Measurements from ENCODE around the gene SPSB1. TPM values are rescaled to one million over a fixed set of nuclear protein-coding genes. Genes with fewer than 3 reads are reported as not detected.

The SPSB1 gene
- polyA plus RNA-seq (2012; ENCODE audit: low read depth, missing spikeins): 0.55 TPM

DNA sequence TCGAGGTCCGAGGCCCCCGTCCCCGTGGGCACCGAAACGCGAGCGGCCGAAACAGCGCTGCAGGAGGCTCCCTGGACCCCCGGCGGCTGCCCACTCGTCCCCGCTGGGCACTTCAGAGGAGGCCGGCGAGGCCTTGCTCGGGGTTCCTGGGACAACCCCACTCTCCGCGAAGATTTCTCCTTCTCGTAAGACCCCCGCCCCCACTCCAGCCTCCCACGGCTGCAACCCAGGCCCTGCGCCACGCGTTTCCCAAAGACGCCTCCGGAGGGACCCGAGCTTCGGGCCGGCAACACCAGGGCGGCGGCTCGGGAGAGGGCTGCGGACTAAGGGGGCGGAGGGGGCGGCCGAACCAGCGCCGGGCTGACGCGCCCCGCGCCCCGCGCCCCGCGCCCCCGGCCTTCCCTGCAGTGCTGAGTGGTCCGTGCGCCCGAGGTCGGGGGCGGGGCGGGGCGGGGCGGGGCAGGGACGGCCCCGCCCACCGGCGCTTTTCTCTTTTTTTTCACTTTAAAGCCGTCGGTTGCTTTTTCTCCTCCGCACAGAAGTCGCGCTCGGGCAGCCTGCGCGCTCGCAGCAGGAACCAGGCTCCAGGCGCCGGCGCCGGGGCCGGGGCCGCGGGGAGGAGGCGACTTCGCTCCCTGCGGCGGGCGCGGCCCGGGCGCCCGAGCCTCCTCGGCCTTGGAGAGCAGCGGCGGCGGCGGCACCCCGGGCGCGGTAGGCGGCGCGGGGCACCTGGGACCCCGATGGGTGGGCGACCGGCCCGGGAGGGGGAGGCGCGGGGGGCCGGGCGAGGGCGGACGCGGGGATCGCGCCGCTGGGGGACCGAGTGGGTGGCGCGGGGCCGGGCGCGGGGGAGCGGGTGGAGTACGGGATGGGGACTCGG lies at the start of gene SPSB1:
TSS of gene SPSB1 (plus strand) at position 534 of the 880 bp plus-strand sequence. CDS start 62,998 bp downstream, outside the sequence.
- TF ChIP-seq SPI1 (IDR thresholded peaks at IDR 0.05; ENCODE audit: low read depth, low read length) (no peak), POLR2AphosphoS5 (IDR thresholded peaks at IDR 0.05; ENCODE audit: low read depth, low read length) (no peak), POU2F2 (IDR thresholded peaks at IDR 0.05; ENCODE audit: low read depth, low read length) (no peak), PAX5 (IDR thresholded peaks at IDR 0.05; ENCODE audit: insufficient read depth, low read length, severe bottlenecking) (no peak), POLR2A (IDR thresholded peaks at IDR 0.05; ENCODE audit: low read depth, low read length) (no peak), TAF1 (IDR thresholded peaks at IDR 0.05; ENCODE audit: low read depth, low read length) (no peak)
- DNase-seq (ENCODE audit: insufficient read length, low spot score) (no peak), FAIRE-seq (no peak)

DNA sequence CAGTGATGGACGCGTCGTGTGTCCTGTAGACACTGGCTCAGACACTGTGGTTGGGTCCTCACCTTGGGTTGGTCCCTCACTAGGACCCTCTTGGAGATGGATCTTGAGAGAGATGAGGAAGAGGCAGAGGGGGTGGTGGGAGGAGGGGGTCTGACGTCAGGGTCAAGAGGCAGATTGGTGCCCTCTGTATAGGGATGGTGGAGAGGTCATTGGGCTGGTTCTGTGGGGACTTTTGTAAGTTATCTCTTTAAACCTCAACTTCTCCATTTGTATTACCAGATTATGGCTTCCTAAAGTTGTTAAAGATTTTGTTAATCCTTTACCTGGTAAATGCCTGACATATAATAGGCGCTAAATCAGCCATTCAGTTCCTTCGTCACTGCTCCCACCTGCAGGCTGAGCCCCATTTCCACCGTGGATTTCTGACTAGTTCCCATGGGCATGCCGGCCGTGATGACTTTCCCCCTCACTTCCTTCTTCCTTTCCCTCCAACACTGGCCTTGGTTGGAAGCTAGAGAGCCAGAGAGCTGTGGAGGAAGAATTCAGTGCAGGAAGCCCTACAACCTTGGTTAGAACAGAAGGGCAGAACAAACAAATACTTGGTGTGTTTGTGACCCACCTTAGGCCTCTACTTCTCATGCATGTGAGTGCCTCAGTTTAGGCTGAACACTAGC lies 49.5 kb upstream of the SPSB1 start:
- no peak for FAIRE-seq

DNA sequence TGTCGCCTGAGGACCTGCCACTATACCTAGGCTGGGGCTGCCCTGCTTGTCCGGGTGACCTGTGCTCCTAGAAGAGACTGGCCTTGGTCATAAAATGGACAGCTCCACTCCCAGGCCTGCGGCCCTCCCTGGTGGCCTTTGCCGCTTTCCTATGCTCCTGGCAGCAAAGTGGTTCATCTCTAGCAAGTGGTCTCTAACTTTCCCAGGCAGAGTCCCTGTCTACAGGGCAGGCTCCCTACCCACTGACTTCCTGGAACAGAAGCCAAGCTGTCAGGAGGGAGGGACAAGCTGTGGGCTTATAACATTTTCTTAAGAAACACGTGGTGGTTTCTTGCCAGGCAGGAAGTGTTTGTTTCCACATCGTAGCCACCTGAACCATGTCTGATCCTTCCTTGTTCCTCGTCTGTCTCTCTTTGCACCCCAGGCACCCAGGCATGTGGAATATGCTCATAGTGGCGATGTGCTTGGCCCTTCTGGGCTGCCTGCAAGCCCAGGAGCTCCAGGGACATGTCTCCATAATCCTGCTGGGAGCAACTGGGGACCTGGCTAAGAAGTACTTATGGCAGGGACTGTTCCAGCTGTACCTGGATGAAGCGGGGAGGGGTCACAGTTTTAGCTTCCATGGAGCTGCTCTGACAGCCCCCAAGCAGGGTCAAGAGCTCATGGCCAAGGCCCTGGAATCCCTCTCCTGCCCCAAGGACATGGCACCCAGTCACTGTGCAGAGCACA lies 48.0 kb upstream of the SPSB1 start:
- no peak for TF ChIP-seq TAF1 (IDR thresholded peaks at IDR 0.05; ENCODE audit: low read depth, low read length)
- no peak for TF ChIP-seq POLR2A (IDR thresholded peaks at IDR 0.05; ENCODE audit: low read depth, low read length)
- TF ChIP-seq POLR2AphosphoS5 (IDR thresholded peaks at IDR 0.05; ENCODE audit: low read depth, low read length): no peak
- TF ChIP-seq SPI1 (IDR thresholded peaks at IDR 0.05; ENCODE audit: low read depth, low read length): no peak
- TF ChIP-seq PAX5 (IDR thresholded peaks at IDR 0.05; ENCODE audit: insufficient read depth, low read length, severe bottlenecking): no peak
- TF ChIP-seq POU2F2 (IDR thresholded peaks at IDR 0.05; ENCODE audit: low read depth, low read length): no peak

More for the DNA sequence above, 49.5 kb upstream of the SPSB1 start:
- DNase-seq (ENCODE audit: insufficient read length, low spot score): no peak
- TF ChIP-seq SPI1 (IDR thresholded peaks at IDR 0.05; ENCODE audit: low read depth, low read length): no peak
- TF ChIP-seq POLR2A (IDR thresholded peaks at IDR 0.05; ENCODE audit: low read depth, low read length): no peak
- no peak for TF ChIP-seq PAX5 (IDR thresholded peaks at IDR 0.05; ENCODE audit: insufficient read depth, low read length, severe bottlenecking)
- TF ChIP-seq TAF1 (IDR thresholded peaks at IDR 0.05; ENCODE audit: low read depth, low read length): no peak
- TF ChIP-seq POLR2AphosphoS5 (IDR thresholded peaks at IDR 0.05; ENCODE audit: low read depth, low read length): no peak

DNA sequence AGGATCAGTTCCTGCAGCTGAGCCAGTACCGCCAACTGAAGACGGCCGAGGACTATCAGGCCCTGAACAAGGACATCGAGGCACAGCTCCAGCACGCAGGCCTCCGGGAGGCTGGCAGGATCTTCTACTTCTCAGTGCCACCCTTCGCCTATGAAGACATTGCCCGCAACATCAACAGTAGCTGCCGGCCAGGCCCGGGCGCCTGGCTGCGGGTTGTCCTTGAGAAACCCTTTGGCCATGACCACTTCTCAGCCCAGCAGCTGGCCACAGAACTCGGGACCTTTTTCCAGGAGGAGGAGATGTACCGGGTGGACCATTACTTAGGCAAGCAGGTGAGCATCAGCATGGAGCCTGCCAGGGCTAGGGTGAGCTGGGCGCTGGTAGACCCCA lies 47.5 kb upstream of the SPSB1 start:
- TF ChIP-seq TAF1 (IDR thresholded peaks at IDR 0.05; ENCODE audit: low read depth, low read length) (no peak), POLR2AphosphoS5 (IDR thresholded peaks at IDR 0.05; ENCODE audit: low read depth, low read length) (no peak), SPI1 (IDR thresholded peaks at IDR 0.05; ENCODE audit: low read depth, low read length) (no peak), POLR2A (IDR thresholded peaks at IDR 0.05; ENCODE audit: low read depth, low read length) (no peak), POU2F2 (IDR thresholded peaks at IDR 0.05; ENCODE audit: low read depth, low read length) (no peak), PAX5 (IDR thresholded peaks at IDR 0.05; ENCODE audit: insufficient read depth, low read length, severe bottlenecking) (no peak)
- no peak for FAIRE-seq
- DNase-seq (ENCODE audit: insufficient read length, low spot score): no peak

More for the DNA sequence above, 48.0 kb upstream of the SPSB1 start:
- FAIRE-seq (no peak), DNase-seq (ENCODE audit: insufficient read length, low spot score) (no peak)

DNA sequence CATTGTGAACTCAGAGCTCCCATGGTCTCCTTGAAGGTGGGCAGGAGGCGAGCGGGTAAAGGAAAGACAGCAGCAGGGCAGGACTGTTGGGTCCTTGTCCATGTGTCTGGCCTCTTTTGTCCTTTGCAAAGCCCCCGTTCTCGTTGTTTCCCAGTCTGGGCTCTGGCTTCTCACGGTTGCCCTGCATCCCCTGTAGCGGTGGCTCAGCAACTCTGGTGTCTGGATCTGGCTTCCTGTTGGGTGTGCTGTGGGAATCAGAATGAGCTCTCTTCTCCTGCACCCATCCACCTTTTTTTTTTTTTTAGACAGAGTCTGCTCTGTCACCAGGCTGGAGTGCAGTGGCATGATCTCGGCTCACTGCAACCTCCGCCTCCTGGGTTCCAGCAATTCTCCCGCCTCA lies 47.0 kb upstream of the SPSB1 start:
- no peak for TF ChIP-seq POLR2AphosphoS5 (IDR thresholded peaks at IDR 0.05; ENCODE audit: low read depth, low read length)
- no peak for TF ChIP-seq POLR2A (IDR thresholded peaks at IDR 0.05; ENCODE audit: low read depth, low read length)
- no peak for TF ChIP-seq SPI1 (IDR thresholded peaks at IDR 0.05; ENCODE audit: low read depth, low read length)
- TF ChIP-seq TAF1 (IDR thresholded peaks at IDR 0.05; ENCODE audit: low read depth, low read length): no peak
- no peak for TF ChIP-seq PAX5 (IDR thresholded peaks at IDR 0.05; ENCODE audit: insufficient read depth, low read length, severe bottlenecking)
- FAIRE-seq: no peak
- no peak for DNase-seq (ENCODE audit: insufficient read length, low spot score)

DNA sequence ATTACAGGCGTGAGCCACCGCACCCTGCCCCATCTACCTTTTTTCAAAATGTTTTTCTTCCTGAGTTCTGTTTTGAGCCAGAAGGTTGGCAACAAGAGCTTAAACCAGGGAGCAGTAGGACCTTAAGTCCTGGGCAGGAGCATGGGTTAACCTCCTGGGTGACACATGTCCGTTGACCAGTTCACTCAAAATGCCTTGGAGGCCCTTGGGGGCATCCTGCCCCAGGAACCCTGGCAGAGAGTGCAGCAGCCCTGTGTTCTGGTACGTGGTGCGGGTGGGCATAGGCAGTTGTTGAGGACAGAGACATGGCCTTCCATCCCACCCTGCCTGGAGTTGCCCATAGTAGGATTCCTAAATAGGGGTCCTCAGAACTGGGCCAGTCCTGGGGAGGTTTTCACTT lies 46.5 kb upstream of the SPSB1 start:
- no peak for FAIRE-seq
- no peak for DNase-seq (ENCODE audit: insufficient read length, low spot score)
- TF ChIP-seq PAX5 (IDR thresholded peaks at IDR 0.05; ENCODE audit: insufficient read depth, low read length, severe bottlenecking): no peak
- no peak for TF ChIP-seq SPI1 (IDR thresholded peaks at IDR 0.05; ENCODE audit: low read depth, low read length)

DNA sequence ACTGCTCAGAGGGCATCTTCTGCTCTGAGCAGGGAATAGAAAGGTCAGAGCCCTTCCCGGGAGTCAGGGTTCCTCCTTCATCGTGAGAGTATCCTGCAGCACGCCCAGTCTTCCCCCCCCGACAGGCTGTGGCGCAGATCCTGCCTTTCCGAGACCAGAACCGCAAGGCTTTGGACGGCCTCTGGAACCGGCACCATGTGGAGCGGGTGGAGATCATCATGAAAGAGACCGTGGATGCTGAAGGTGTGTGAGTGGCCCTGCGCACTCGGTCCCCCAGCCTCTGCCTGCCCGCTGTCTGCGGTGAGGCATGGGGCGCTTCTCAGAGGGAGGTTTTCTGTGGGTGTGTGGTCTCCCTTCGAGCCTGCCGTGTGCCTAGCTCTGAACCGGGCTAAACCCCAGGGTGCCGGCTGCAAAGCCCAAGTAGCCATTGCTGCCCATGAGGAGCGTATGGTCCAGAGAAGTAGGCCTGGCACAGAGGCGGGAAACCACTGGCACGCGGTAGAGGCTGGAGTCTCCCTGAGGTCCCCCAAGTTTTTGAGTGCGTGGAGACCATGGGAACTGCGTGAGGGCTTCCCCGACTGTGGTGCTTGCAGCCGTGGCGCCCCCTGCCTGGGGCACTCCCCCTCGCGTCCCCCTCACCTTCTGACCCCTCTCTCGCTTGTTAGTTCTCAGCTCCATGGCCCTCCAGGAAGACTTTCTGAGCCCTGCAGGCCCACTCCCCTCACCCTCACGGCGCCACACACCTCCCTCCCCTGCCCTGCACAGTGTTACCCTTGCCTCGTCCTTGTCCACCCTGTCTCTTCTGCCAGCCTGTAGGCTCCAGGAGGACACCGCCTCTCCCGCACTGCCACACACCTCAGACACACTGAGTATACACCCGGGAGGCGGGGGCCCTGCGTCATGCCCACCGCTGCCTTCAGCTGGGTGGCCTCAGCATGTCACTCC lies 45.6 kb upstream of the SPSB1 start:
- no peak for FAIRE-seq
- TF ChIP-seq PAX5 (IDR thresholded peaks at IDR 0.05; ENCODE audit: insufficient read depth, low read length, severe bottlenecking) (no peak), POLR2A (IDR thresholded peaks at IDR 0.05; ENCODE audit: low read depth, low read length) (no peak), POLR2AphosphoS5 (IDR thresholded peaks at IDR 0.05; ENCODE audit: low read depth, low read length) (no peak), SPI1 (IDR thresholded peaks at IDR 0.05; ENCODE audit: low read depth, low read length) (no peak), POU2F2 (IDR thresholded peaks at IDR 0.05; ENCODE audit: low read depth, low read length) (no peak), TAF1 (IDR thresholded peaks at IDR 0.05; ENCODE audit: low read depth, low read length) (no peak)
- no peak for DNase-seq (ENCODE audit: insufficient read length, low spot score)

DNA sequence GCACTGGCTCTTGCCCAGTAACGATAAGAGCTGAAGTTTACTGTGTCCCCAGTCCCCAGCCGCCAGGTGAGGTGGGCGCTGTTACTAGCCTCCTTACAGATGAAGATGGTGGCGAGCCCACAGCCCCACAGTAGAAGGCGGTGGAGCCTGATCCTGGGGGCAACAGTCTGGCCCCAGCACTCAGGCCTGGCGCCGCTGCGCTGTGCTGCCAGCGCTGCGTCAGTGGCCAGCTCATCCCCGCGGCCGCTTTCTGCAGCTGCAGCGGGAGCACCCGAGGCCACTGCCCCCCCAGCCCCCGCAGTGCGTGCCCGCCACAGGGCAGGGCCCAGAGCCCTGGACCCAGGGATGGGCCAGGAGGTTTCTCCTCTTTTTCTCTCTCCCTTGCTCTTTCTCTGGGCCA lies 44.8 kb upstream of the SPSB1 start:
- TF ChIP-seq SPI1 (IDR thresholded peaks at IDR 0.05; ENCODE audit: low read depth, low read length) (no peak), TAF1 (IDR thresholded peaks at IDR 0.05; ENCODE audit: low read depth, low read length) (no peak), POLR2A (IDR thresholded peaks at IDR 0.05; ENCODE audit: low read depth, low read length) (no peak), POU2F2 (IDR thresholded peaks at IDR 0.05; ENCODE audit: low read depth, low read length) (no peak), POLR2AphosphoS5 (IDR thresholded peaks at IDR 0.05; ENCODE audit: low read depth, low read length) (no peak), PAX5 (IDR thresholded peaks at IDR 0.05; ENCODE audit: insufficient read depth, low read length, severe bottlenecking) (no peak)
- FAIRE-seq: no peak
- no peak for DNase-seq (ENCODE audit: insufficient read length, low spot score)

All from GM12891 (cell line).